D721Med (cell line): ENCODE measurements around the gene SH3BGR.

Source experiments
- DNase-seq: peaks from one replicate; pipeline ENCODE4 v3.0.0; 2011; ENCODE audit warnings: low spot score; ENCODE audit not compliant: insufficient read length
- FAIRE-seq: peaks from 2 replicates; lab custom pipeline; 2011; peaks lifted over from hg19 to GRCh38; lab: Jason Lieb, UNC
- CTCF ChIP-seq: IDR thresholded peaks from 2 replicates; pipeline ENCODE4 v1.5.1; 2012; ENCODE audit warnings: mild to moderate bottlenecking, control low read depth; ENCODE audit not compliant: insufficient read depth; ENCODE audit errors: missing control alignments

Gene SH3BGR

GRCh38 chr21:39546522-39546921 is 94.8 kb downstream of the SH3BGR start:
- DNase-seq (no peak), FAIRE-seq (no peak)
- no peak for TF ChIP-seq CTCF

- FAIRE-seq, result no peak
- TF ChIP-seq CTCF, result no peak
- no peak for DNase-seq
Measured at GRCh38 chr21:39552856-39553255, 101.1 kb downstream of the SH3BGR start.

GRCh38 chr21:39553331-39553730 is 101.6 kb downstream of the SH3BGR start:
- no peak for FAIRE-seq
- DNase-seq, result no peak
- TF ChIP-seq CTCF, result no peak

GRCh38 chr21:39555911-39556590 is 104.3 kb downstream of the SH3BGR start:
- DNase-seq (no peak), FAIRE-seq (no peak)
- TF ChIP-seq CTCF, result no peak

GRCh38 chr21:39559511-39559910 is 107.7 kb downstream of the SH3BGR start:
- TF ChIP-seq CTCF, result no peak
- FAIRE-seq, result no peak

GRCh38 chr21:39561140-39561539 is 109.4 kb downstream of the SH3BGR start:
- FAIRE-seq, result no peak
- DNase-seq, result no peak
- no peak for TF ChIP-seq CTCF

More at GRCh38 chr21:39559511-39559910, 107.7 kb downstream of the SH3BGR start:
- no peak for DNase-seq

- no peak for TF ChIP-seq CTCF
- DNase-seq (no peak), FAIRE-seq (no peak)
Measured at GRCh38 chr21:39562791-39563770, 111.3 kb downstream of the SH3BGR start.
